K562 (cell line): Measurements from ENCODE around the gene FAM53B.

Experiments used
- CTCF ChIP-seq, 3 experiments: IDR thresholded peaks in 2 of 3; conservative IDR thresholded peaks in 1 of 3; 2 replicates each; pipeline ENCODE4 v1.5.1; 2011 to 2012; ENCODE audit warnings: low read length in 3 of 3, mild to moderate bottlenecking in 3 of 3, control low read depth in 2 of 3, improper control_type of control experiment in 1 of 3, inconsistent platforms in 1 of 3, low read depth in 1 of 3, mixed read lengths in 1 of 3, moderate library complexity in 1 of 3; ENCODE audit not compliant: insufficient read depth in 2 of 3
- PHF8 ChIP-seq: fragments of 200-600 bp; sonication (generic); IDR thresholded peaks from 2 replicates; pipeline ENCODE4 v1.6.1; 2012; ENCODE audit warnings: mixed run types, mild to moderate bottlenecking, inconsistent platforms, low read length, moderate library complexity, borderline replicate concordance

GRCh38 chr10:124677749-124678556 lies 66.2 kb downstream of the FAM53B start:
- TF ChIP-seq PHF8 (no peak), CTCF (IDR thresholded peaks at IDR 0.05 in 2 of 3, conservative IDR thresholded peaks at IDR 0.05 in 1 of 3; ENCODE audit: insufficient read depth in 2 of 3, low read depth in 1 of 3, low read length in 3 of 3) (no peak)
